GM18909 (cell line): ENCODE measurements around the gene PROC.

Experiments
- ATAC-seq: cut with Tn5 transposase; IDR thresholded peaks from one replicate; pipeline ENCODE4 v1.9.1; 2021; ENCODE audit warnings: mild to moderate bottlenecking; ENCODE audit not compliant: unreplicated experiment, poor library complexity

The PROC gene

DNA sequence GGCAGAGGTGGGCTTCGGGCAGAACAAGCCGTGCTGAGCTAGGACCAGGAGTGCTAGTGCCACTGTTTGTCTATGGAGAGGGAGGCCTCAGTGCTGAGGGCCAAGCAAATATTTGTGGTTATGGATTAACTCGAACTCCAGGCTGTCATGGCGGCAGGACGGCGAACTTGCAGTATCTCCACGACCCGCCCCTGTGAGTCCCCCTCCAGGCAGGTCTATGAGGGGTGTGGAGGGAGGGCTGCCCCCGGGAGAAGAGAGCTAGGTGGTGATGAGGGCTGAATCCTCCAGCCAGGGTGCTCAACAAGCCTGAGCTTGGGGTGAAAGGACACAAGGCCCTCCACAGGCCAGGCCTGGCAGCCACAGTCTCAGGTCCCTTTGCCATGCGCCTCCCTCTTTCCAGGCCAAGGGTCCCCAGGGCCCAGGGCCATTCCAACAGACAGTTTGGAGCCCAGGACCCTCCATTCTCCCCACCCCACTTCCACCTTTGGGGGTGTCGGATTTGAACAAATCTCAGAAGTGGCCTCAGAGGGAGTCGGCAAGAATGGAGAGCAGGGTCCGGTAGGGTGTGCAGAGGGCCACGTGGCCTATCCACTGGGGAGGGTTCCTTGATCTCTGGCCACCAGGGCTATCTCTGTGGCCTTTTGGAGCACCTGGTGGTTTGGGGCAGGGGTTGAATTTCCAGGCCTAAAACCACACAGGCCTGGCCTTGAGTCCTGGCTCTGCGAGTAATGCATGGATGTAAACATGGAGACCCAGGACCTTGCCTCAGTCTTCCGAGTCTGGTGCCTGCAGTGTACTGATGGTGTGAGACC, at the start of gene PROC:
PROC (plus strand) TSS at position 128 of the 812 bp plus-strand sequence. CDS start 1,516 bp downstream, outside the sequence.
- no peak for ATAC-seq

DNA sequence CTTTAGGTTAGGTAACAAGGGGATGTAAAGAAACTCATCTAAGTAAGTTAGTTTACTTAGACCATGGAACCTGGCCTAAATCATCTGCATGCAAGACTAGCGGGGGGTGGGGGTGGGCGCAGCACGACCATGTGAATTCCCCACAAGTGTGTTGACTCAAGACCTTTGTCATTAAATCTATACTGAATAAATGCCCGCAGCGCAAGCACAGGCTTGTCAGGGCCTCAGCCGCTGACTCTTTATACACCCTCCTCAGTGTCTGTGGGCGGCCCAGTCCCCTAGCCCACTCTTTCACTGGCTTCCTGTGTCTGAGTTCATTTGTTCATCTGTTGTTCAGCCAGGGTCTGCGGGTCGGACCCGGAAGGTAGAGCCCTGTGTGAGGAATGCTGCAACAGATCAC, 48.2 kb upstream of the PROC start:
- ATAC-seq = no peak

DNA sequence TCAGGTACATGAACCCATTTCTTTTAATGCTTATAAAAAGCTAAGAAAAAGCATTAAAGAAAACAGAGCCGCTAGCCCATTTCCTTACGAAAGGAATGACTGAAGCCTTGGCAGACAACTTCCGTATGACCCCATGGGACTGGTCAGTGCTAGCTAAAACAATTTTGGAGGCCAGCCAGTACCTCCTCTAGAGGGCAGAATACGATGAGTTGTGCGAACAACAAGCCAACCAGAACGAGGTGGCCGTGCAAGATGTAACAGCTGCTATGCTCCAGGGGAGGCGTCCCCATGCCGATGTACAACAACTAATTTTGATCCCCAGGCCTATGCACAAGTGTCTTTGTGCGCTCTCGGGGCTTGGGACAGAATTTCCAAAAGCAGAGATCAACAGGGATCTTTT, 47.2 kb upstream of the PROC start:
- ATAC-seq = no peak

DNA sequence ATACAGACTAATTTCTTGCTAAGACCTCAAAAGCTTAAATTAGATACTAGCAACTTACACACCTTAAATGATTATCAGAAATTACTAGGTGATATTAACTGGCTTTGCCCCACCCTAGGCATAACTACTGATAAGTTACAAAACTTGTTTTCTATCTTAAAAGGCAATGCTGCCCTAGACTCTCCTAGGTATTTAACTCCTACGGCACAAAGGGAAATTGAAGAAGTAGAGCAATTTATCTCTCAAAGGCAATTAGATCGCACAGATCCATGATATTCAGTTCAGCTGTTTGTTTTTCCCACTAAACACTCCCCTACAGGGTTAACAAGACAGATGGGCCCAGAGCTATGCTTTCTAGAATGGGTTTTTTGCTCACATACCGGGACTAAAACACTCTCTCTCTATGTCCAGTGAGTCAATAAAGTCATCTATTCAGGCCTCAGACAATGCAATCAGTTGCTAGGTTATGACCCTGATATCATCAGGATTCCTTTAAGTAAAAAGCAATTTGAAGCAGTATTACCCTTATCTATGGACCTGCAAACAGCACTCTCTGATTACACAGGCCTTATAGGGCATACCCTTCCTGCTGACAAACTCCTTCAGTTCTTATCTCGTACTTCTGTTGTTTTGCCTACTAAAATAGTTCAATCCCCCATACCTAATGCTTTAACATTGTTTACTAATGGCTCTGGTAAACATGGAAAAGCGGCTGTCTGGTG, 44.7 kb upstream of the PROC start:
- no peak for ATAC-seq

DNA sequence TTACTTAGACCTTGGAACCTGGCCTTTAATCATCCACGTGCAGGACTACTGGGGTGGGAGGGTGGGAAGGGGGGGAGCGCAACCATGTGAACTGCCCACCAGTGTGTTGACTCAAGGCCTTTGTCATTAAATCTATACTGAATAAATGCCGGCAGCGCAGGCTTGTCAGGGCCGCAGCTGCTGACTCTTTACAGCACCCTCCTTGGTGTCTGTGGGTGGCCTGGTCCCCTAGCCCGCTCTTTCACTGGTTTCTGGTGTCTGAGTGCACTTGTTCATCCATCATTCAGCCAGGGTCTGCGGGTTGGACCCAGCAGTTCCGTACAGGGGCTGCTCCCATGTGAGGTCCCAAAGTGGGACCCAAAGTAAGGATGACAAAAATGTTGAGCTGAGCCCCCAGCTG, 42.0 kb upstream of the PROC start:
- ATAC-seq = no peak

DNA sequence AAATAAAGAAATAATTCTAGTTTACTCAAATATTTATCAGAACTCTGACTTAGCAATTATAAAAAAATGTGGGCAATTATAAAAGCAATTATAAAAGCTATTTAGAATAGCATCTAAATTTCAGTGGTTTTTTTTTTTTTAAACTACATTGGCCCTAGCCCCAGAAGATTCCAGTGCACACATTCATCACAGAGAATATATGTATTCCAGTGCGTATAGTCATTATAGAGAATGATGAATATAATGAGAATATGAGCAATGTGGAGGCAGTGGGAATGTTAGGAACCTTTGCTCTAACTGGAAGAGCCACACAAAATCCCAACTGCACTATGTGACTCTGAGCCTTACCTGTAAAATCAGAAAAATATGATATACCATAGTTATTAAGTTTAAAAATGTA, 41.0 kb upstream of the PROC start:
- ATAC-seq = no peak

DNA sequence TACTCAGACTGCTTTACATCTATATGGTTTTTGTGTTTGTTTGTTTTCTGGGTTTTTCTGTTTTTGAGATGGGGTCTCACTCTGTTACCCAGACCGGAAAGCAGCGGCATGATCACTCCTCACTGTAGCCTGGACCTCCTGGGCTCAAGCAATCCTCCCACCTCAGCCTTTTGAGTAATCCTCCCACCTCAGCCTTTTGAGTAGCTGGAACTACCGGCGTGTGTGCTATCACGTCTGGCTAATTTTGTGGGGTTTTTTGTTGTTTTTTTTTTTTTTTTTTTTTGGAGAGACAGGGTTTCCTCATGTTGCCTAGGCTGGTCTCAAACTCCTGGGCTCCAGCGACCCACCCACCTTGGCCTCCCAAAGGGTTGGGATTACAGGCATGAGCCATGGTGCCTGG, 39.5 kb upstream of the PROC start:
- ATAC-seq = no peak

DNA sequence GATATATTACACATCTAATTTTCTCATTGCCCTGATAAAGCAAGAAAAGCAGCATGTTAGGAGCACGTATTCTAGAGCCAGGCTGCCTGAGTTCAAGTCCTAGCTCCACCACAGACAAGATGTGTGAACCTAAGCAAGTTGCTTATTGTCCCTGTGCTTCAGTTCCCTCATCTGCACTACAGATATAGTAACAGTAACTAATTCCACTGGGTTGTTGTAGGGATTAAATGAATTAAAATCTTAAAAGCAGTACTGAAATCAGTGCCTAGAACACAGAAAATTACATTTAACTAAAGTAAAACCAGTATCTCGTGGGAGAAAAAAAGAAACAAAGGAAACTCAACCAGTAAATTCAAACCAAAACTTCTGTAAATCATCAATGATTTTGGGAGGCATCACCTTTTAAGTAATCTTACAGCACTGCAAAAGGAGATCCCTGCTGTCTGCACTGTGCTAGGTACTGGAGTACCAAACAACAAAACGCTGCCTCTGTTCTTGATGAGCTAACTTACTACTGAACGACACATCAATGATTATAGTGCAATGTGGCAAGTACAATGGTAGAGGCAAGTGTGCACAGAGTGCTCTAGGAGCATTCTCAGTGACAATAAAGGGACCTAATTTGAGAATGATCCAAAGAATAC, 38.4 kb upstream of the PROC start:
- peak; percentile 74 for ATAC-seq

DNA sequence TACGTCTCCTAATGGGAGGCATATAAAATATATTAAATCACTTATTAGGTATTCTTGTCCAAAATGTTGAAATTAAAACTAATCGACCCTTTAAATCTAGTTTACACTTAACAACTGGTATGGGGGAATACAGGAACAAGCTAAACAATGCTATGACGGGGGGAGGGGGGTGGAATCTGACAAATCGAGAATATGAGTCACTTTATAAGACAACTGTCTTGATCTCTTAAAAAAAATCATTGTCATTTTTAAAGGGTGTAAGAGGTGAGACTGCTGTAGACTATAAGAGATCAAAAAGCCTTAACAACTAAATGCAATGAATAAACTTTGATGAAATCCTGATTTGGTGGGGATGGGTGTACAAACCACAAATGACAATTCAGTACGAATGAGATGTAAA, 36.5 kb upstream of the PROC start:
- no peak for ATAC-seq

DNA sequence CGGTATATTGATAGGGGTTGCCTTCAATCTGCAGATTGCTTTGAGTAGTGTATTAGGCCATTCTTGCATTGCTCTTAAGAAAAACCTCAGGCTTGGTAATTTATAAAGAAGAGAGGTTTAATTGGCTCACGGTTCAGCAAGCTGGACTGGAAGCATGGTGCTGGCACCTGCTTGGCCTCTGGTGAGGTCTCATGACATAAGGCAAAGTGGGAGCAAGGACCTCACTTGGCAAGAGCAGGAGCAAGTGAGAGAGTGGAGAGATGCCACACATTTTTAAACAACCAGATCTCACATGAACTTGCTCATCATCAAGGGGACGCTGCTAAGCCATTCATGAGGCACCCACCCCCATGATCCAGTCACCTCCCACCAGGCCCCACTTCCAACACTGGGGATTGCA, 35.4 kb upstream of the PROC start:
- ATAC-seq = no peak

DNA sequence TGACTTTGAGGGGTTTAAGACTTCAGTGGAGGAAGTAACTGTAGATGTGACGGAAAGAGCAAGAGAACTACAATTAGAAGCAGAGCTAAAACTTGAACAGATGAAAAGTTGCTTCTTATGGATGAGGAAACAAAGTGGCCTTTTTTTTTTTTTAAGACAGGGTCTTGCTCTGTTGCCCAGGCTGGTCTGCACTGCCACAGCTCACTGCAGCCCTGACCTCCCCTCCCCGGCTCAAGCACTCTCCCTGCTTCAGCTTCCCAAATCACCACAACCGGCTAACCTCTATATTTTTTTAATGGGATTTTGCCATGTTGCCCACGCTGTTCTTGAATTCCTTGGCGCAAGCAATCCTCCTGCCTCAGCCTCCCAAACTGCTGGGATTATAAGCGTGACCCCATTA, 33.7 kb upstream of the PROC start:
- no peak for ATAC-seq

DNA sequence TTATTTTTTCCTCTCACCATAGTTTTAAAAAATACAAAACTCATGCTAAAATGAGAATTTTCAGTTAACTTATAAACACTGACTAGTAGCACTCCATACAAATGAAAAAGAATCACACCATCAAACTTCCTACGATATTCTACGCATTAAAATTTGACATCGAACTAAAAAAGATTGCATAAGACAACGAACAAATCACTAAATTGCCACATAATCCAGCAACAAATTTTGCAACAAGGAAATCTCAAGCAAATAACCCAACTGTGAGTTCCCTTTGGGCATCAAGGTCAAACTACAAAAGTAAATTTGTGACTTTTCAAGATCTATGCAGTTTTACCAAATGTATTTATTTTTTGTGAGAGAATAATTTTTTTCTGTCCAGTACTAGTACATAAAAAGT, 32.0 kb upstream of the PROC start:
- ATAC-seq = no peak

DNA sequence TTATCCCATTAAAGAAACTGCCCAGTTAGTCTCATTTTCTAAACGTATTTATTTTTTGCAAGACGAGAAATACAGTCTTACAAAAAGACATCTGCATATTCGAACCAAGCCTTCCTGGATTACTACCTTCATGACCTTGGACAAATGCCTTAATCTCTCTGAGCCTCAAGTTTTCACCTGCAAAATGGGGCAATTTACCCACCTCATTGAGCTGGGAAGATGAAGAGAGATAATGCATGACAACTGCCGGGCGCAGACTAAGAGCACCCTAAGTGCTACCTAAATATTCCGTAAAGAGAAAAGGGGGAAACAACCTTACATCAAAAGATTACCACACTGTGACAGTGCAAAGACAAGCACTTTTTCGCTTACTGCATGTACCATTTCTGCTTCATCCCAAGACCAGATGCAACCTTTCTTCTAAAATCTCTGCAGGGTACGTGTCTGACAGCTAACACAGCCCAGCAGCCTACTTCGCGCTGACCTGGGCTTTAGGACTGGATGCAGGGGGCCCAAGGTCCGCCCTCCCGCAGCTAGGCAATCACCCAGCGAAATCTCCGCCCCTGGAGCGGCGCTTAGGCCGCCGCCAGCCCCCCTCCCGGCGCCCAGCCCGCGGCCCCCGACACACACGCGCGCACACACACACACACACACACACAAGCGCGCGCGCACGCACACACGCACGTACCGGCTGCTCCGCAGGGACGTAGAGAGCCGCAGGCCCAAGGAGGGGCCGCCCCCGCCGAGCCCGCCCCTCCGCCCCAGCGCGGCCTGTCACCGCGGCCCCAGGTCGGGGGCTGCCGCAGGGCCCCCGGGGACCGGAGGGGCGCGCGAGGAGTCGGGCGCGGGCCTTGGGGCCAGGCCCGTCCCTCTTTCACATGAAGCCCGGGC, 31.2 kb upstream of the PROC start:
- ATAC-seq = peak; percentile 70

DNA sequence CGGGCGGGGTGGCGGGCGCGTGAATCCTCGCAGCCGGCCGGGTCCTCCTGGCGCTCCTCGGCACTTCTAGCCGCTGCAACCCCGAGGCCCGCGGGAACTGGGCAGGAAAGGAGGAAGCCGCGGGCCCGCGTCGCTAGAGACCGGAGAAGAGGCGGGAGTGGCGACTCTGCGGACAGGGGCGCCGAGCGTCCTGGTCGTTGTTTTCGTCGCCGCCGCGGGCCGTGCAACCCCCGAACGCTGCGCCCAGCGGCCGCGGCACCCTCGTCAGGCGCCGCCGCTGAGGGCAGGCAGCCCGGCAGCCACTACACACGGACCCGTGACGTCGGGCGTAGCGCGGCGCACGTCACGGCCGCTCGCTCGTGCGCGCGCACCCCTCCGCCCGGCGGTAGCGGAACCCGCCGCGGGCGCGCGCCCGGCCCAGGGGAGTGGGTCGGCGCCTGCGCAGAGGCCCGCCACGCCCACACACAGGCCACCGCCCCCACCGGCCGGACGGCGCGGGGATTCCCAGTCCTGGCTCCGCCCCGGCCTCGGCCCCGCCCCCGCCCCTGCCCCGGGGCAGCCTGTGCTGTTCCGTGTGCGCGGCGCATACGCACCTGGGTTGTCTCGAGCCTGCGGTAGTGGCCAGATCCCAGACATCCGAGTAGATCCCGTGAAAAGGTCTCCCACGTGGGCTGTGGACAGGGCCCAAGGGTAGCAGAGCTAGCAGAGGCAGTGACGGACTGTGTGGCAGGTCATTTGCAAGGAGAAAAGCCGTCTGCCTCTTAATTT, 30.4 kb upstream of the PROC start, which contains the start of gene MAP3K2:
MAP3K2 (minus strand) TSS at position 321 of the 768 bp plus-strand sequence. CDS start 44,846 bp downstream, outside the sequence.
- ATAC-seq = peak; percentile 81

DNA sequence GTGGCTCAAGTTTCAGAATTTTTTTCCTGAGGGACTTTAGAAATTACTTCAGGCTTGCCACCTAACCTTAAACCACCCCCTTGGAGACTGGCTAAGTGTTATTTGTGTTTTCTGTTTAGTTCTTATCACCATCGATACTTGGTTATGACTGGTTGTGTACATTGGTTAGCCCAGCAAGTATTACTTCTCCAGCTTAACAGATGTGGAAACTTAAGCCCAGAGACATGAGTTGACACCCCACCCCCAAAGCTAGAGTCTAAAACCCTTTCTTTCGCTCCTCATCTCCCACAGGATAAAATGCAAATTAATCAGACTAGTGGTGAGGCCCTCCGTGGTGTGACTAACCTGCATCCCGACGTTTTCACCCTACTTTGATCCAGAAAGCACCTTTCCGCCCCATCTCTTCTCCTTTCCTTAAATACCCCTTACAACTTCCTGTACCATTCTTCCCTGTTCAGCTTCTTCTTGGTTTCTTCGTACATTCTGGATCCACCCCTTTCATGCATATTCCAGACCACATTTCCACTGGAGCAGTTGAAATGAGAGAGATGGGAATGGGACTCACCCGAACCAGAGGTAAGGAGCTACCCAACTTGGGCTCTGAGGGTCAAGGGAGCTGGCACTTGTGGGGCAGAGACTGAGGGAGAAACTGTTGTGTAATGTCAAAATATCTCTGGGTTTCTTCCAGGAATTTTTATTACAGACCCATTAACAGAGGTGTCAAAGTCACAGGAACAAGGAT, 29.6 kb upstream of the PROC start:
- ATAC-seq = no peak

DNA sequence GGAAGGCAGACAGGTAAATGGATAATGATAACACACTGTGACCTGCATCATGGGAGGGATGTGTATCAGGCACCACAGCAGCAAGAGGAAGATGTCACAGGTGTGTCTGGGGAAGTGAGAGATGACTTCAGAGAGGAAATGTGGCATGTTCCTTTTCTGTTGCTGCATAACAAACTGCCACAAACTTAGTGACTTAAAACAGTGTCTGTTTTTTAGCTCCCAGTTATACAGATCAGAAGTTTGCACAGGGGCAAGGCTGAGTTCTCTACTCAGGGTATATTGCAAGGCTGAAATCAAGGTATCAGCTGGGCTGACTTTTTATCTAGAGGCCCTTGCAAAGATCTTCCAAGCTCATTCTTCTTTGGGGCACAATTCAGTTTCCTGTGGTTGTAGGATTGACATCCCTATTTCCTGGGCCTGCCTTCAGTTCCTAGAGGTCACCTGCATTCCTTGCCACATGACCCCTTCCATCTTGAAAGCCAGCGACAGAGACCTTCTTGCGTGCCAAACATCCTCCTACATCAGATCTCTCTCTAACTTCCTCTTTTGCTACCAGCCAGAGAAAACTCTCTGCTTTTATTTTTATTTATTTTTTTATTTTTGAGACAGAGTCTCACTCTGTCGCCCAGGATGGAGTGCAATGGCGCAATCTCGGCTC, 28.3 kb upstream of the PROC start:
- no peak for ATAC-seq

DNA sequence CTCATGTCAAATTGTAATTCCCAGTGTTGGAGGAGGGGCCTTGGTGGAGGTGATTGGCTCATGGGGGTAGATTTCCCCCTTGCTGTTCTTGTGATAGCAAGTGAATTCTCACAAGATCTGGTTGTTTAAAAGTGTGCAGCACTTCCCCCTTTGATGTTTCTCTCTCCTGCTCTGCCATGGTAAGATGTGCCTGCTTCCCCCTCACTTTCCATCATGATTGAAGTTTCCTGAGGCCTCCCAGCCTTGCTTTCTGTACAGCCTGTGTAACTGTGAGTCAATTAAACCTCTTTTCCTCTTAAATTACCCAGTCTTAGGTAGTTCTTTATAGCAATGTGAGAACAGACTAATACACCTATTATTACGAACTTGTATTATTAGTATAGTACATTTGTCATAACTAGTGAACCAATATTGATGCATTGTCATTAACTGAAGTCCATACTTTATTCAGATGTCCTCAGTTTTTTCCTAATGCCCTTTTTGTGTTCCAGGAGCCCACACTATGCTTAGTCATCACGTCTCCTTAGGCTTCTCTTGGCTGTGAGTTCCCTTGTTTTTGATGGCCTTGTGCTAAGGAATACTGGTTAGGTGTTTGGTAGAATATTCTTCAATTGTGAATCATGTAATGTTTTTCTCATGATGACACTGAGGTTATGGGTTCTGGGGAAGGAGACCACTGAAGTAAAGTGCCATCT, 25.9 kb upstream of the PROC start:
- ATAC-seq = no peak
